Upper lobe of left lung (tissue), 4 donors: ENCODE measurements around the gene SIM2.

Experiments
- POLR2AphosphoS5 ChIP-seq, 2 donors: sonication (generic); formaldehyde crosslinking; IDR thresholded peaks; one replicate each; pipeline ENCODE4 v1.5.1; 2017; ENCODE audit warnings: antibody characterized with exemption in 2 of 2
- TF ChIP-seq, protein P1 (sequence below), 6 experiments: fragments of 450-650 bp in 4 of 6; fragments of 200-600 bp in 2 of 6; sonication (generic) in 2 of 6; IDR thresholded peaks; one replicate each; pipeline ENCODE4 v1.5.1; 2016 to 2019; ENCODE audit warnings: antibody characterized with exemption in 6 of 6

DNA sequence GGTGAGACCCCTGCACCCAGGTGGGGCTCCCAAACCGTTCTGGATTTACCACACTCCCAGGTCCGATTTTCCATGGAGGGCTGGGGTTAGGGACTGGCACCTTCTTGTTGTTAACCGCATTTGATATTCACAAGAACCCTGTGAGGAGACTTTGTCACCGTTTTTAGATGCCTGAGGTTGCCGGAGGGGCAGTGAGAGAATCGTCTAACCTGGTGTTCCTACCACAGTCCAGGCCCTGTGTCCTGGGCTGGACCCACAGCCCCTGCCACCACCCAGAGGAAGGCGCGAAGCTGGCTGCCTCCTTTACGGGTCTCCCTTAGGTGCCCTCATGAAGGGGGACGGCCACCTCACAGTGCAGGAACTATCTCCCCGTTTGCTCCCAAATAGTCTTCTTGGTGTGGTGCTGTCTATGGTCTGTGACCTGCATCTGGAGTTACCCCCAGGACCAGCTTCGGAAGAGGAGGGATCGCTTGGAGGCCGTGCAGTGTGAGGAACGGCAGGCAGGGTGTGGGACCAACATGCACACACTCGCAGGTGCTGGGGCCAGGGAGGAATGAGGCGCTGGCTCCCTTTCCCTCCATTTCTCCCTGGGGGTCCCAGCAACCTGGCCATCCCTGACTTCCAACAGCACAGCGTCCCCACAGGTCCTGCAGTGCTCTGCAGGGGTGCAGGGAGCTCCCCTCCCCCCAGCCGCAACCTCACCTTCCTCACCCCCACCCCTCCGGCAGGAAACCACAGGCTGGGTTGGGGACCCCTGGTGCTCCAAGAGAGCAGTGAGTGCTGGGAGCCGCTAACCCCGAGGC lies 7.0 kb downstream of the SIM2 start:
- TF ChIP-seq POLR2AphosphoS5 (IDR thresholded peaks at IDR 0.05), result no peak
- TF ChIP-seq, protein P1, sequence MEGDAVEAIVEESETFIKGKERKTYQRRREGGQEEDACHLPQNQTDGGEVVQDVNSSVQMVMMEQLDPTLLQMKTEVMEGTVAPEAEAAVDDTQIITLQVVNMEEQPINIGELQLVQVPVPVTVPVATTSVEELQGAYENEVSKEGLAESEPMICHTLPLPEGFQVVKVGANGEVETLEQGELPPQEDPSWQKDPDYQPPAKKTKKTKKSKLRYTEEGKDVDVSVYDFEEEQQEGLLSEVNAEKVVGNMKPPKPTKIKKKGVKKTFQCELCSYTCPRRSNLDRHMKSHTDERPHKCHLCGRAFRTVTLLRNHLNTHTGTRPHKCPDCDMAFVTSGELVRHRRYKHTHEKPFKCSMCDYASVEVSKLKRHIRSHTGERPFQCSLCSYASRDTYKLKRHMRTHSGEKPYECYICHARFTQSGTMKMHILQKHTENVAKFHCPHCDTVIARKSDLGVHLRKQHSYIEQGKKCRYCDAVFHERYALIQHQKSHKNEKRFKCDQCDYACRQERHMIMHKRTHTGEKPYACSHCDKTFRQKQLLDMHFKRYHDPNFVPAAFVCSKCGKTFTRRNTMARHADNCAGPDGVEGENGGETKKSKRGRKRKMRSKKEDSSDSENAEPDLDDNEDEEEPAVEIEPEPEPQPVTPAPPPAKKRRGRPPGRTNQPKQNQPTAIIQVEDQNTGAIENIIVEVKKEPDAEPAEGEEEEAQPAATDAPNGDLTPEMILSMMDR (IDR thresholded peaks at IDR 0.05), result no peak
